G401.6 (cell line): ENCODE measurements around the gene DSCAM.

Experiments used
- FAIRE-seq: peaks from 2 replicates; lab custom pipeline; 2012; peaks lifted over from hg19 to GRCh38; lab: Jason Lieb, UNC

The DSCAM gene

DNA sequence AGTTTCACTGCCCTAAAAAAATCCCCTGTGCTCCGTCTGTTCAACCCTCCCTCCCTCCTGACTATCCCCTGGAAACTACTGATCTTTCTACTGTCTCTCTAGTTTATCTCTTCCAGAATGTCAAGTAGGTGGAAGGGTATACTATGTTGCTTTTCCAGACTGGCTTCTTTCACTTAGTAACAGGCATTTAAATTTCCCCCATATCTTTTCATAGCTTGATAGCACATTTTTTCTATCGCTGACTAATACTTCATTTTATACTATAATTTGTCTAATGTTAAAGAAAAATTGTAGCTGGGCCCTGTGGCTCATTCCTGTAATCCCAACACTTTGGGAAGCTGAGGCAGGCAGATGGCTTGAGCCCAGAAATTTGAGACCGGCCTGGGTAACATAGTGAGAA, 142.8 kb downstream of the DSCAM start:
- FAIRE-seq = no peak

DNA sequence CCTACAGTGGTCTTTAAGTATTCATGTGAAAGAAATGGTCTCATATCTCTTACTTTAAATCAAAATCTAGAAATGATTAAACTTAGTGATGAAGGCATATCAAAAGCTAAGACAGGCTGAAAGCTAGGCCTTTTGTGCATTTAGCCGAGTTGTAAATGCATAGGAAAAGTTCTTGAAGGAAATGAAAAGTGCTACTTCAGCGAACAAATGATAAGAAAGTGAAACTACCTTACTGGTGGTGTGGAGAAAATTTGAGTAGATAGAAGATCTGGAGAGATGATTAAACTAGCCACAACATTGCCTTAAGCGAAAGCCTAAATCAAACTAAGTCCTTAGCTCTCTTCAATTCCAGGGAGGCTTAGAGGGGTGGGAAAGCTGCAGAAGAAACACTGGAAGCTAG, 147.6 kb downstream of the DSCAM start:
- no peak for FAIRE-seq

DNA sequence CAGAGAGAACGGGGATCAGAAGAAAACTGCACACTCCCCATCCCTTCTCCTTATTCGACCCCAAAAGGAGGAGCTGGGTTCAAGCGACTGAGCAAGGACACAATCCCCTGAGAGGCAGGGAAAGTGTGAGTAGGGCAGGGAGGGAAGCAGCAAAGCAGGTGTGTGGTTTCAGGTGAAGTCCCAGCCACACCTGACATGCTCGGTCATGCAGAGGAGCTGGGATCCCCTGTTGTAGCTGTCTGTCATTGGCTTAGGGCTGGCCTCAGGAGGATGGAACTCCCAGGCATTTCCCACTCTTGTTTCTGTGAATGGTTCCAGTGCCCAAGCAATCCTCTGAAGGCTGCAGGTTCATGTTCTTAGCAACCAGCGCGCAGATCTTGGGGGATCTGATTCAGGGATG, 150.7 kb downstream of the DSCAM start:
- FAIRE-seq = no peak

DNA sequence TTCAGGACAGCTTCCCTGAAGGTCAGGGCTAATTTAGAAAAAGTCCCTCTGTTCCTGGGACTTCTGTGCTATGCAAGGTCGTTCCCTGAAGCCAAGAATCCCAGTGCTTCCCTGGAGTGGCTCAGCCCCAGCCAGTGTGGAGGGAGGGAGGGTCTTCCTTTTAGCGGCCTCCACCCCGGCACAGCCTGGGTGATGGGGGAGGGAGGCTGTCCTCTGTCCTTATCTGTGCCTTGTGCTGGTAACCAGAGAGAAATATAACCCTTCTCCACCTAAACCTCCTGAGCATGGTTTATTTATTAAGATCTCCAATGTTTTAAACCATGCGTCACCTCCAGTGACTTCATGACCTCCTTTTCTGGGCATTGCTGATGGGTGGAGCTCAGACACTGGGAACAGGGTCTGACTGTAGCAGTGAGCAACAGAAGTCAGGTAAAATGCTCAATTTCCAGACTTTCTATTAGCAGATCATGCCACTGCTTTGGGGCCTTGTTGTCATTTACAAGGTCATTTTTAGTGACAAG, 157.1 kb downstream of the DSCAM start:
- FAIRE-seq = no peak

GRCh38 chr21:40689217-40689616, 157.7 kb downstream of the DSCAM start:
- no peak for FAIRE-seq

GRCh38 chr21:40688106-40688864, 158.7 kb downstream of the DSCAM start:
- no peak for FAIRE-seq

- no peak for FAIRE-seq
Observed at GRCh38 chr21:40687625-40688024, 159.3 kb downstream of the DSCAM start.

GRCh38 chr21:40686526-40686925, 160.4 kb downstream of the DSCAM start:
- no peak for FAIRE-seq

DNA sequence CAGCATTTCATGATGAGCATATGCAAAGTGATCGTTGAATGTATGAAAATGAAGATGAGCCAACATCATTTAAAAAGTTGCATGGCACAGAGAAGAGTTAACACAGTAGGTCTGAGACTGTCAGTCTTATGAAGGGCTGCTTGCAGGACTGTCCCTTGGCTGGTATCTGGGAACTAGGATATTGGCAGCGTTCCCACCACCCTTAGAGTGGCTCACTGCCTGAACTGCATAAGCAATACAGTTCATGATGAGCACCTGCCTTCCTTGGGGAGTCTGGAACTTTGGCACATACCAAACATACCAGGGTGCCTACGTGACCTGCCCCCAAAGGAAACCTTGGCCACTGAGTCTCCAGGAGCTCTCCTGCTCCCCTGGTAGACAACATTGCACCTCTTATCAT, 161.8 kb downstream of the DSCAM start:
- FAIRE-seq = no peak

- FAIRE-seq = no peak
Observed at GRCh38 chr21:40684726-40685125, 162.2 kb downstream of the DSCAM start.

DNA sequence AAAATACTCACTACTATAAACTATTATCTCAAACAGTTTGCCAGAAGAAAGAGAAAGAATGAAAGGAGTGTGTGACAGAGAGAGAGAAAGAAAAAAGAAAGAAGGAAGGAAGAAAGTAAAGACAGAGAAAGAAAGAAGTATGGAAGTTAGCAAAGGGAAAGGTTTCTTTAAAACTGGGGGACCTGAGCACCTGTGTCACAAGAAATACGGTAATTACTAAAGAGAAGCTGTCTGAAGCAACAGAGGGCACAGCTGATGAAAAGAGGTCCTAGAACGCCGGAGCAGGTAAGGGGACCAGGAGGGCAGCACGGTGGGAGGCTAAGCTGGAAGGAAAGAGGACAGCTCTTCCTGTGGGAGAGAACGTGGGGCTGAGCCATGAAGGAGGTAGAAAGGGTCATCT, 163.6 kb downstream of the DSCAM start:
- FAIRE-seq = no peak

DNA sequence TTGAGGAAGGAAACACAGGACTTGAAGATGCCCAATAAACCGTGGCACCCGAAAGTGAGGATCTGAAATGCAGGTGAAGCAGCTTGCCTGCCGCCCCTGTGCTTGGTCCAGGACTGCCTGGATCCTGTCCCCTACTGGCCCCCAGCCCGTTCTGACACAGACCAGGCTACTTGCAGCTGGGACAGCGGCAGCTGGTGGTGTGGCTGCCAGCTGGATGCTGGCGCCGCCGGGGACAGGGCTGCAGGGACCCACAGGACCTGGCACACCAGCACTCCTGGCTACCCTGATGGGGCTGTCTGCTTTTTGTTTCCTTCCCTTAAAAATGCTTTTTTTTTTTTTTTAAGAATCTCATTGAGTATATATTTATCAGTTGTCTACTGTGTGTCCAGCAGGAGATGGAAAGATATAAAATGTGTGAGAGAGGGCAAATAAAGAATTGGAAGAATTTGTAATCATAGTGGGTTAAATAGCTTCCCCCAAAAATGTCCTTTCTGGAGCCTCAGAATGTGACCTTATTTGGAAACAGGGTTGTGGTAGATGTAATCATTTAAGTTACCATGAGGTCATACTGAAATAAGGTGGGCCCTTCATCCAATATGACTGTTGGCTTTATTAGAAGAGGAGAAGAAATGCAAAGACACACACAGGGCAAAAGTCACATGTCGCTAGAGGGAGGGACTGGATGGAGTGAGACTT, 165.6 kb downstream of the DSCAM start:
- no peak for FAIRE-seq

DNA sequence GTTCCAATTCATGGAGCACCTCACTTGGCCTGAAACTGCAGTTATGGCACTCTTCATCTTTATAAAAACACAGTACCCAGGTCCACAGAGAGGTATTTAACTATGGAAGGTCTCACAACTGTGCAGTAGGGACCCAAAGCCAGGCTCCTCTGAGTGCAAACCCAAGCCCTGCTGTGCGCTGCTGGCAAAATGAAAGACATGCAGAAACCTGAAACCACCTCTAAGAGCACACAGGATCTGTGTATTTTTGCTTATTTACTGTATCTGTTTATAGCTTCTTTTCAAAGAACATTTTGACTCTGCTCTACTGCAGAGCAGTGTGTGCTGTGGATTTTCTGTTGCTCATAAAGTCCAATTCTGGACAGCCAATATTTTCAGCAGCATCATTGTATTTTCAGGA, 166.6 kb downstream of the DSCAM start:
- no peak for FAIRE-seq

DNA sequence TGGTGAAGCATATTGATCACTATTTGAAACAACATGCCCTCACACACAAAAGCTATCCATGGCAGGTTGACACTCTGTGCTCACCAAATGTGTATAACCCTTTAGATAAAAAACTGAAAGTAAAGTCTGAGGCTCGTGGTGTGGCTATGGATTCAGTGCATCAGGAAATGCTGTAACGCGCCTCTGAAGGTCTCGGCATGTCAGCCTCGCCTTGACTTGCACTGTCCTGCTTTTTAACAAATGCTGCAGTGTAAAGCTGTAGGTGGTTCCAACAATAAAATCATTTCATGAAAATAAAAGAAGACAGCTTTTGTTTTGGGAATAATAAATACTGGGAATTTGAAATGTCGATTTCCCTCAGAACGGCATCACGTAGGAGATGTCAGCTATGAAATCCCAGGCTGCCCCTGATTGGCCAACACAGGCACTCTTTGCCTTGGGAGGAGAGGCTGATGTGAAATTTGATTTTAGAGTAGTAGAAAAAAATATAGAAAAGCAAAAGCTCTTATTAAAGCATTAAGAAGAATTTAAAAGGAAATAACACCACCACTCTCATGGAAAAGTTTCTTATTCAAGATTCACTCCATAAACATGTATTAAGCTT, 168.2 kb downstream of the DSCAM start:
- no peak for FAIRE-seq

DNA sequence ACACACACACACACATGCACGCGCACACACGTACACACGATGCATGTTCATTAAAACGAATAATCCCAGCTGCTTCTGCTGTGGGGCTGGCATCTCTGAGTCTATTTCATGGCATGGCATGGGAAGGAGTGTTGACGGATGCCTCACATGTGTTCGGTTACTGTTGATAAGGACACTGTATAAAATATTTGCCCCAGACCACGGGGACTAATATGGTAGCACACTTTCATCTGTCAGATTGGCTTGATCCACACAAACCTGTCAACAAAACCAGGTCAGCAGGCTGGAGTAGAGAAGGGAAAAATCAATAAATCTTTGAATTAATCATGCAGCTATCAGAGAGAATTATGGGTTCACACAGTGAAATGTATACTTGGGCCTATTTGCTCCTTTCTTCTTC, 171.9 kb downstream of the DSCAM start:
- no peak for FAIRE-seq

DNA sequence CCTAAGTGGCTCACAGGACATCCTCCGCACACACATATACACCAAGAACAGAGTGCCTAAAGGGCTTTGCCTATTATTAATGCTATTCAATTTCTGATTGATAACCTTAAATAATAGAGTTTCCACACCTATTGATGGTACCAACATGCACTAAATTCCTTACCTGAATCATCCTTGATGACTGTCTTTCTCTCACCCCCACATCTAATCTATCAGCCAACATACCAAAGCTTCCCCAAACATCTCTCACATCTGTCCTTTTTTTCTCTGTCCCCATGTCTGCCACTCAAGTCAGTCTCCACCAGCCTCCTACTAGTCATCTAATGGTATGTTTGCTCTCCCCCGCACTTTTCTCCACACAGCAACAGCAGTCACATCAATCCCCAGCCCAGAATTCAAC, 174.4 kb downstream of the DSCAM start:
- no peak for FAIRE-seq

DNA sequence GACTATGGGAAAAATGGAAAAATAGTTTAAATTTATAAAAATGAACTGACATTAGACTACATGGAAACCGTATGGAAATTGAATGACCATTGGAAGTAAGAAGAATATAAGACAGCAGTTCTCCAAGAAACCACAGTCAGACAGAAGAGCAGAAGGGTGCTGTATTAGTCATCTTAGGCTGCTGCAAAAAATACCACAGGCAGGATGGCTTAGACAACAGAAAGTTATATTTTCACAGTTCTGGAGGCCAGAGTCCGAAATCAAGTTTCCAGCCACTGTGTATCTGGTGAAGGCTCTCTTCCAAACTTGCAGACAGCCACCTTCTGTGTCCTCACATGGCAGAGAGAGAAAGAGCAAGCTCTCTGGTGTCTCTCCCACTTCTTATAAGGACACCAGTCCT, 175.2 kb downstream of the DSCAM start:
- no peak for FAIRE-seq

- FAIRE-seq = no peak
Observed at GRCh38 chr21:40668555-40669275, 178.2 kb downstream of the DSCAM start.

DNA sequence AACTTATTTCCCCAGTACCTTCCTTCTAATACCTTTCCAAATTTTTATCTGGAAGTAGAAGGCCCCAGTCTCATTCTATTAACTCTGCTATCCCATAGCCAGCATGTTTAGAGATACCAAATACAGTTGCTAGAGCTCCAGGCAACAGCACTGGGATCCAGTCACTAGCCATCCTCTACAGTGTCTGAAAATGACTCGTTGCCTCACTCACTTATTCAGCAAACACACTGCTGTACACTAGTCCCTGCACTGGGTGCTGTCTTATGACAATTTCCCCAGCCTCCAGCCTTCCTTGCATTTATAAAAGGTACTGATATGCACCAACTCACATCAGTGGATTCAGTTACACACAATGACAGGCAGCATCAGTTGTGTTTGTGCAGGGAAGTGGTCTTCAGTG, 179.0 kb downstream of the DSCAM start:
- no peak for FAIRE-seq

DNA sequence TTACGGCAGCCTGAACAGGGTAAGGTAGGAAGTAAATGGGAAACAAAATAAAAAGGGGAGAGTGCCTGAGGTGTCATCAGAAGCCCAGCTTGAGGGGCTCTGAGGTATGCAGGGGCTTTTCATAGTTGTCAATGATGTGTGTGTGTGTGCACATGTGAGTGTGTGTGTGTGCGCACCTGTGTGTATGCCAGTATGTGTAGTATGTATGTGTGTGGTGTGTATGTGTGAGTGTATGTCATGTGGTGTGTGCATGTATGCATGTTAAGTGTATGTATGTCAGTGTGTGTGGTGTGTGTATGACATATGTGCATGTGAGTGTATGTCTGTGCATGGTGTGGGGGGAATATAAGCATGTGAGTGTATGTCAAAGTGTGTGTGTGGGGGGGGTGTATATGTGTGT, 184.1 kb downstream of the DSCAM start:
- FAIRE-seq = no peak

GRCh38 chr21:40660461-40660860, 186.5 kb downstream of the DSCAM start:
- FAIRE-seq = no peak

DNA sequence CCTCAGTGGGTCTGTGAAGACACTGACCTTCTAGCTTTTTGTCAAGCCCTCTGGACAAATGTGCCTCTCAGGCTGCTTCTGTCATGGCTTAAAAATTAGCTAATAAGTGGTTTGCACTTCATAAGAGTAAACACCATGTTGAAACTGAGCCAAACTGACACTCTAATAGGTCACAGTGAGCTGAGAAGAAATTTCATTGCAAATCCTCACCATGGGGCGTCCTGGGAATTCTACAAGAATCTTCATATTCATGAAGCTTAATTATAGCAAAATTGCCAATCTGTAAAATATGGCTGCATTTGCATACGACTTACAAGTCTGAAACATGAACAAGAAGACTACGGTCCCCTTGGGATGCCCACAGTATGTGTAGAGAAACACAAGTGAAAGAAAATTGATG, 188.6 kb downstream of the DSCAM start:
- FAIRE-seq = no peak

- FAIRE-seq = no peak
Observed at GRCh38 chr21:40652436-40652835, 194.5 kb downstream of the DSCAM start.
